Fibroblast of skin of left quadriceps (primary cell): ENCODE measurements around the gene CMTM5.
"Not testable (repeated sequence)": the region's sequence is repeated elsewhere in the genome, so short reads cannot be mapped to it uniquely, and the experiment has no call there.

ENCODE experiments used
- DNase-seq, 2 experiments: peaks; one replicate each; pipeline ENCODE4 v3.0.0-alpha.2; 2013; ENCODE audit warnings: low read depth in 2 of 2

Gene CMTM5

DNA sequence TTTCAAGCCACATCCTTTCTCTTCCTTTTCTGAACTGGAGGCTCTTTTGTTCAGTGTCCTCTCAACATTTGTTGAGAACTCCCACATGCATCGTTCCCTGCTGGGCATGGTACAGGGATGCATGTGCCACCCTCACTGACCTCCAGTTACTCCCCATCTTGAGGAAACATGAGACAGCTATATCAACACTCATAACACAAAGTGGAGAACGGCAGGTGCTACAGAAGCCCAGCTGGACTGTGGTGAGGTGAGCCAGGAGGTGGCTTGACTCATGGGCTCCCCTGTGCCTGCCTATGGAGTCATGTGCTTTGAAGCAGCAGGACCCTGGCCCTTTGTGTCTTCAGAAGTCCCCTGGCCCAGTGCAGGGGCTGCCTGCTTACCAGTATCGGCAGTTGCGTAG lies 21.5 kb downstream of the CMTM5 start:
- no peak for DNase-seq

DNA sequence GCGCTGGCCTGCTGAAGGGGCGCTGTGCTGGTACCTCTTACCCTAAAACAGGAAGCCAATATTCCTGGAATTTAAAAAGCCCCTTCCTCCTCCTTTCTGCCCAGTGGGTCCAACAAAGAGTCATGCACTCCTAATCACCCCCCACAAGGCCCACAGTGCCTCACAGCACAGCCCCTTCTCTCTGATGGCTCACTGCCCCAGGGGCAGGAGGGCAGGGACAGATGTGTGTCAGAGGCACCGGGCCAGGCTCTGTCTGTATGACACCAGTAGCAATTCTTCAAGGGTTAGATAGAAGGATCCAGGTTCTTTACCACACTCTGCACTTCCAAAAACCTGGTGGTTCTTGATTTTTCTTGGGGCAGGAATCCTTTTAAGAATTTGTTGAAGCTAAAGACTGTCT lies 22.3 kb downstream of the CMTM5 start:
- DNase-seq: no peak

DNA sequence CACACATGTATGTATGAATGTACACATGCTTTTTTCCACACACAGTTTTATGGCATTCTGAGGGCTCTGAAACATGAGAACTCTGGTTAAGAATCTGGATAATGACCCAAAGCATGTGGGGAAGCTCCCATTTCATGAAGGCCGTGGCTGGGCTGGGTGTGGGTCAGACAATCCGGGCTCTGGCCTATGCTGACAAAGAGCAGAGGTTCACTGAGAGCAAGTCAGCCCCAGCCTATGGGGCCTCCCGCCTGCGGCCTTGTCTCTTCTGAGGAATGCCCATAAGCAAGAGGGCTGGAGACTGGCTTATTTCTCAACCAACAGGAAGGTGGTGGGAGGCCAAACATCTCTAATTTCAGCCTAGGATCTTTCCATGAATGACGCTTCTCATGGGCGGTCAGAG lies 22.7 kb downstream of the CMTM5 start:
- no peak for DNase-seq

DNA sequence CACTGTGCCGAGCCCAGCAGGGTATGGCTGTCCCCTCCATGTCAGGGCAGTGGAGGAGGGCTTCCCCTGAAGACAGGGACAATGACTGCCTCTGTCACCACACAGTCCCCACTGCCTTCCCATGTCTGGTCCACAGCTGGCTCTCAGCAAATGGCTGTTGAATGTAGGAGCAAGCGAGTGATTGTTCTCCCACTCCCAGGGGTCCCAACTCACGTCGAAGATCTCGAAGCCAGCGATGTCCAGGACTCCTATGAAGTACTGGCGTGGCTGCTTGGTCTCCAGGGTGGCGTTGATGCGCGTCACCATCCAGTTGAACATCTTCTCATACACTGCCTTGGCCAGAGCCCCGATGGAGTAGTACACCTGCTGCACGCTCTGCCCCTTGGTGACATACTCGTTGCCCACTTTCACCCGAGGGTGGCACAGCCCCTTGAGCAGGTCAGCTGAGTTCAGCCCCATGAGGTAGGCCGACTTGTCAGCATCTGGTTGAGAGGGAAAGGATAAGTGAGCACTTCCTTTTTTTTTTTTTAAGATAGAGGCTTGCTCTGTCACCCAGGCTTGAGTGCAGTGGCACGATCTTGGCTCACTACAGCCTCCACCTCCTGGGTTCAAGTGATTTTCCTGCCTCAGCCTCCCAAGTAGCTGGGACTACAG lies 23.8 kb downstream of the CMTM5 start:
- not testable (repeated sequence) for DNase-seq

DNA sequence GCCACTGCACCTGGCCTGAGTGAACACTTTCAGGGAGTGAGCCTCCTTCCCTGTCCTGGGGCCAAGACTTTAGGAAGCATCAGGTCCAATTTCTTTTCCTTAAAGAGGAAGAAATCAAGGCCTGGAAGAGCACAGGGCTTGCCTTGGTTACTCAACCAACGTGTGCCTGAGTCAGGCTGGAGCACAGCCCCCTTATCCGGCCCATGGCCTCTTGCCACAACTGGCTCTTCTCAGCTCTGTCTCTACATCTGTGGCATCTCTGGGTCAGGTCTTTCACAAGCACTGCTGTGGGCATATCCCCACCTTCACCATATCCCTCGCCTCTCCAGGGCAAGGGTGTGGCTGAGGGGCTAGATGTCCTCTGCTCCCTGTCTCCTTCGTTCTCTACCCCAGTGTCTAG lies 24.4 kb downstream of the CMTM5 start:
- DNase-seq: no peak

DNA sequence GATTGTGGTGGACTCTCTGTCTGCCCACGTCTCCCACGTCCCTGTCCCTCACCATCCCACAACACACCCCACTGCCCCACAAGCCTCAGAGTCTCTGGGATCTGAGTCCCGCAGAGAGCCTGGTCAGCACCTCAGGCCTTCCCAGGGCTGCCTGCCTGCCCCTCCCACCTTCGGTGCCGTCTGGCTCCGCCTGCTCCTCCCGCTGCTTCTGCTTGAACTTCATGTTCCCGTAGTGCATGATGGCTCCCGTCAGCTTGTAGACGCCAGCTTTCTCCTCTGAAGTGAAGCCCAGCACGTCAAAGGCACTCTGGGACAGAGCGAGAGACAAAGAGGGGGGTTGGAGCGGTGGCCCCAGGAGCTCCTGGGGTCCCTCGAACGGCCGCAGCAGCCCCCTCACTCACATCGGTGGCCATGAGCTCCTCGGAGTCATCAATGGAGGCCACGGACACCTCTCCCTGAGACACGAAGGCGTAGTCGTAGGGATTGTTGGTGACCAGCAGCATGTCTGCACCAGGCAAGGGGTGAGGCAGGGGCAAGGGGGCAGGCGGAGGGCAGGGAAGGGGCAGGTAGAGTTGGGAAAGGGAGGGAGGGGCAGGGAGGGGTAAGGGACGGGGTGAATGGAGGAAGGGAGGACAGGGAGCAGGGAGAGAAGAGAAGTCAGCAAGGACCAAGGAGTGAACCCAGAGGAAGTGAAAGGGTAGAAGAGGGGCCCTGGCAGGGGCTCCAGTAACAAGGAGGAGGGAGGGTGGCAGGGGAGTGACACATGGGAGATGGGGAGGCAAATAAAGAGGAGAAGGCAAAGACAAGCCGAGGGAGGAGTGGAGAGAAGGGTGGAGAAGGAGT lies 25.7 kb downstream of the CMTM5 start:
- no peak for DNase-seq

DNA sequence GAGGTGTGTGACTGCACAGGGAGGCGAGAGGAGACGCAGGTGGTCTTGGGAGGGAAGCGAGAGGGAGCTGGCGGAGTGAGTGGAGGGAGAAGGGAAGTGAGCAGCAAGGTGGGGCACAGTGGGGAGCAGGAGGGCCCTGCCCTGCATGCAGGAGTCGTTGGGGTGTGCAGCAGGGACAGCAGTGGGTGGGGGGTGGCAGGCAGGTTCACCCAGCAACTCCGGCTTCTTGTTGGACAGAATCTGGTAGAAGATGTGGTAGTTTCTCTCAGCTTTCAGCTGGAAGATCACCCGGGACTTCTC lies 26.2 kb downstream of the CMTM5 start:
- no peak for DNase-seq

DNA sequence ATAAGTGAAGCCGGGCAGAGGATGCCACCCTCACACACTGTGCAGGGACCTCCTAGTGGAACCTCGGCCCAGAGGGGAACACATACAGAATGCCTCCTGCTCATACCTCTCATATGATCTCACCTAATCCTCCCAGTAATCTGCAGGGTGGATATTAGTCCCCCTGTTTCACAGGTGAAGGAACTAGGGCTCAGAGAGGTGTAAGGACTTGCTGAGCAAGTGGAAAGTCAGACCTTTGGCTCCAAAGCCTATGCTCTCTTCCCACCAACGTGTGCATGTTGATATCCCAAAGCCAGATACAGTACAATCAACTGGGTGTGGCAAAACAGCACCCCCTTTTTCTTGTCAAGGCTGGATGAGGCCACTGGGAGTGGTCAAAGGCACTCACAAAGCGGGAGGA lies 27.1 kb downstream of the CMTM5 start:
- DNase-seq: no peak

DNA sequence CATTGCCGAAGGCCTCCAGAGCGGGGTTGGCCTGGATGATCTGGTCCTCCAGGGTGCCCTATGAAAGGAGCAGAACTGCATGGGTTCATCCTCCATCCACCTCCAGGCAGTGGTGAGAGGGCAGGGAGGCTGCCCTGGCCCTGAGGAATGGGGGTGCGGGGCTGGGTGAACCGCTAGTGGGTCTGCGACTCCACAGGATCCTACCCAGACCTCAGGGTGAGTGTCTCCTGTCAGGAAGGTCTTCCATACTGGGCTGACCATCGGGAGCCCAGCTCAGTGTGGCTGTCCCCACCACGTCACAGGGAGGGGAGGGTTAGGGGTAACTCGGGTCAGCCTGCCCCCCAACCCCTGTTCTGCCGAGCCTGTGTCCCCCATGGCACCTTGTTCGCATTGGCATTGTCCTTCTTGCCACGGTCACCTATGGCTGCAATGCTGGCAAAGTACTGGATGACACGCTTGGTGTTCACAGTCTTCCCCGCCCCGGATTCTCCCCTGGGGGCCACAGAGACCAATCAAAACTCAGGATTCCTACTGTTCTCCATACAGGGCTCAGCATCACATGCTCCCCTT lies 27.6 kb downstream of the CMTM5 start:
- no peak for DNase-seq

DNA sequence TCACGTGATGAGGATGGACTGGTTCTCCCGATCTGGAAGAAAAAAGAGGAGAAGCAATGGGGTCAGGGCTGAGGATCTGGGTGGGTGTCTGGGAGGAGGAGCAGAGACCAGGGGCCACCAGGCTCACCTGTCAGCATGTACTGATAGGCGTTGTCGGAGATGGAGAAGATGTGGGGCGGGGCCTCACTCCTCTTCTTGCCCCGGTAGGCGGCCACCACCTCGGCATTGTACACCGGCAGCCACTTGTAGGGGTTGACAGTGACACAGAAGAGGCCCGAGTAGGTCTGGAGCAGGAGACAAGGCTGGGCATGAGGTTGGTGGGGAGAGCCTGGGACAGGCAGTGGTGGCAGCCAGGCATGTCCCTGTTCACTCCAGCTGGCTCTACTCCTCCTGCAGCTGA lies 28.2 kb downstream of the CMTM5 start:
- no peak for DNase-seq

DNA sequence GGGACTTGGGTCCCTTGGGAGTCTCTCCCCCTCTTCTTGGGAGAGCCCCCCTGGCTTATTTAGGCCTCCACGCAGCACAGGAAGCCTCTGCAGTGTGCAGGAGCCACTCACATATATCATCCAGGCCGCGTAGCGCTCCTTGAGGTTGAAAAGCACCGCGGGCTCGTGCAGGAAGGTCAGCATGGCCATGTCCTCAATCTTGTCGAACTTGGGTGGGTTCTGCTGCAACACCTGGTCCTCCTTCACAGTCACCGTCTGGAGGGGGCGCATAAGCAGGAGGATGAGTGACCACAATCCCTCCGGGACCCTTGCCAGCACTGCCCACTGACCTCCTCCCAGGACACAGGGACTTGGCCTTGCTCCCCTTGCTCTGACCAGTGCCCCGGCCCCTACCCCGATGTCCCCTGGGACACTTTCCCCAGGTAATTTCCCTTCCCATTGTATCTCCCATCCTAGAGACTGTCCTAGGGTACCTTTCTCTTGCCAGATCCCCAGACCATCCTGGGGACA lies 28.7 kb downstream of the CMTM5 start:
- no peak for DNase-seq

DNA sequence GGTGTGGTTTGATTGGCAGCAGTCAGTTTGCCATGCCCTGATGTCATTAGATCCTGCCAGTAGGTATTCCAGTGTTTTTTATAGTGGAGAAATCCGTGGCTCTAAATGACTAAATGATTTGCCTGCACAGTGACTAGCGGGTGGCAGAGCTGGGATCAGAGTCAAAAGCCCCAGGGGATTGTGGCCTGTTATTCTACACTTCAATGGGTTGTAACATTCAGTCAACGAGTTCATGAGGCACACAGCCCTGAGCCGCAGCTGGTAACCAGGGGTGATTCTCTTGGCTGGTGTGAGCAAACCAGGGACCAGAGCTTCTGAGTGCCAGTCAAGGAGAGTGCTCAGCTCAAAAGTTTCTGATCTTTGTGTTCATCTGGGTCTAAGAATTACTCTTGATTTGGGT lies 29.4 kb downstream of the CMTM5 start:
- DNase-seq: no peak

DNA sequence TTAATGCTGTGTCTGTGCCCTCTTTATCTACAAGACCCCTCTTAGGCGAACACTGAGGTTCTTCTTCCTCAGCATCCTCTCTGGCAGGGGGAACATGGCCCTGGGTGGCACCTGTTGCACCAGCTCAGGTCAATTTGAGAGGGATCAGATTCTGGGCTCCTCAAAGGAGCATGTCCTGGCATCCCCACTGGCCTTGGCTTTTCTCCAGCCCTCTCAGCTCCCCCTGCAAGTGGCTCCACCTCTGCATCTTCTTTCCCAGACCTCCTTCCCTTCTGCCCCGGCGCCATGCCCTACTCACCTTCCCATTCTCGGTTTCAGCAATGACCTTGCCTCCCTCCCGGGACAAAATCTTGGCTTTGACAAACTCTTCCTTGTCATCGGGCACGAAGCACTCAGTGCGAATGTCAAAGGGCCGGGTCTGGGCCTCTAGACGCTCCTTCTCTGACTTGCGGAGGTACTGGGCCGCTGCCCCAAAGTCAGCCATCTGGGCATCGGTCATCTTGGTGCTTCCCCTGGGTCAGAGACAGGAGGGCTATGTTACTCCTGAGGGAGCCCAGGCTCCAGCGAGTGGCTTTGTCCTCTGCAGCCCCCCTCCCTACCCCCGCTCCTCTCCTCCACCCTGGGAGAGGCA lies 30.0 kb downstream of the CMTM5 start:
- DNase-seq: no peak

DNA sequence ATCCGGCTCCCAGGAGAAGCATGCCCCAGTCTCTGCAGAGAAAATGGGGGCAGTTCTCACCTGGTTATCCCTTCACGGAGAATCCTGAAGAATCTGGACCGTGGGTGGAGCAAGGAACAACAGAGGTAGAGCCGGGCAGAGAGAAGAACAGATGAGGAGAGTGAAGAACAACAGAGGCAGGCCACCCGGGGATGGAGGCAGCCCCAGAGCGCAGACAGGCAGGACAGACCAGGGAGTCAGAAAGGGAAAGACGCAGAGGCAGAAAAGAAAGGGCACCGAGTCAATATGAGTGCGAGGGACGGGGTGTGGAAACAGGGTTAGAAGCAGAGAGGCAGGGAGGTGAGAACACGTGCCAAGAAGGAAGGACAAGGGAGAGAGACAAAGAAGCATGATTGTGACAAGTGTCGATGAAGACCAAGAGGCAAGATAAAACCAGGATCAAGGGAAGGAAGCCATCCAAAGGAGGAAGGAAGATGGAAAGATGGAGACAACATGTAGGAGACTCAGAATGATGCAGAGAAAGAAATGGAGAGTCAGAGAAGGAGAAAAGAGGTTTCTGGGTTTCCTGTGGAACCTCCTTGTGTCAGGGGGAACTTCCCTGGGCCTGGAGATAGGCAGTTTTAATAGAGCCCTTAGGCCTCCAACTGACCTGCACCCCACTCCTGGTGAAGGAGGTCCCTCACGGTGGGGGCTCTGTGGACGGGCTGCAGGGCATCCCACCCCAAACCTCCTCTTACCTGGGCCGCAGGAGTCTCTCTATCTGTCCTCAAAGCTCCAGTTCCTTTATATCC lies 30.9 kb downstream of the CMTM5 start, which contains the start of gene MYH6:
MYH6 (minus strand) TSS at position 758 of the 791 bp plus-strand sequence. CDS start 1,050 bp downstream, outside the sequence.
- DNase-seq: no peak

DNA sequence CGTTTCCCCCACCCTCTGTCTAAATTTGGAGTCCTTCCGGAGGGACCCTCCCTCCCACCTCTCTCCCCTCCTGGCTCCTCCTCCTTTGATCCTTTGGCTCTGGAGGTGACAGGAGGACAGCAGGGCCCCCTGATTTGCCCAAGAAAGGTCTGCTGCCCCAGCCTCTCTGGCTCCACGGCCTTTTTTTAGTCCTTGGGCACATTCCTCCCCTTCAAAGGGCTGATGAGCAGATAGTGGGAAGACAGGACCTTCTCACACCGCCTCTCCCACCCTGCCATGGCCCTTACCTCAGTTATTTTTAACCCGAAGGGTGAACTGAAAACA lies 31.4 kb downstream of the CMTM5 start:
- DNase-seq: no peak

DNA sequence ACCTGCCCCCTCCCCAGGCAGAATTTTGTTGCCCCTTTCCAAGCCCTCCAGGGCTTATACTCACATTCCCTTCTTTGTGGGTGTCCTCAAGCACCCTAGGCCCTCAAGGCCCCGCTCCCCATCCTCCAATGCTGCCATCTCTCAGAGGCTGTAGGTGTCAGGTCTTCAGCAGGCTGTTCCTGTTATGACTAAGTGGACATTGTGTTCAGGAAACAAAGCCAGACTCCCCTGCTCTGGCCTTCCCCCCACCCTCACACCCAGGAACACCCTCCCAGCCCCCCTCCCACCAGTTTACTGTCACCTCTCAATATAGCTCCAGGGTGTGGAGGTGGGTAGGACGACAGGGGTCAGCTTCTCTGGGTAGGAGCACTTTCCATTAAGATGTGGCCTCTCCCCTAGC lies 32.6 kb downstream of the CMTM5 start:
- DNase-seq: no peak

DNA sequence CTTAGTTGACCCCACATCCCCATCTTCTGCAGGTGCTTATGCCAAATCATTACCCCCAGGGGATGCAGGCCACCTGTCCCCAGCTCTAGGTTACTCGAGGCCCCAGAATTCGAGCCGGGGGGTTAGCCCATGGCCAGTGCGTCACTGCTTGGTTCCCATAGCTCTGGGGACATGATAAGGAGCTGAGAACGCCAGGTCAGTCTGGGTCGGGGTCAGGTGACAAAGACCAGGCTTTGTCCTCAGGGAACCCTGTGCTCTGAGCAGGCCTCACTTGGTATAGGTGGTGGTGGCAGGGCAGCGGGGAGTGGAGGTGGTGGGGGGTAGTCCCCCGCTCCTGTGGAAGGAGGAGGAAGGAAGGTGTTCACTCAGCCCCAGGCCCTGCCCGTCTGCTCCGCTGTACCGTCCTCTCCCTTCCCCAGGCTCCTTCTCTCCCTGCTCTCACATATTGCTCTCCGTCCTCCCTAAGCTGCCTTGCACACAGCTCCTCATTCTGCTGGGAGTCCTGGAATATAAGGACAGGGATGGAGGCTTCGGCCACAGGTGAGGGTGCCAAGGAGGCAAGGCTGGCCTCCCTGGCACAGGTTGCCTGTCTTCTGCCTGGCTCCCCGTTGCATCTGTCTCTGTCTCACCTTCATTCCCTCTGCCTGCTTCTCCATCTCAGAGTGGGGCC lies 33.3 kb downstream of the CMTM5 start:
- no peak for DNase-seq

DNA sequence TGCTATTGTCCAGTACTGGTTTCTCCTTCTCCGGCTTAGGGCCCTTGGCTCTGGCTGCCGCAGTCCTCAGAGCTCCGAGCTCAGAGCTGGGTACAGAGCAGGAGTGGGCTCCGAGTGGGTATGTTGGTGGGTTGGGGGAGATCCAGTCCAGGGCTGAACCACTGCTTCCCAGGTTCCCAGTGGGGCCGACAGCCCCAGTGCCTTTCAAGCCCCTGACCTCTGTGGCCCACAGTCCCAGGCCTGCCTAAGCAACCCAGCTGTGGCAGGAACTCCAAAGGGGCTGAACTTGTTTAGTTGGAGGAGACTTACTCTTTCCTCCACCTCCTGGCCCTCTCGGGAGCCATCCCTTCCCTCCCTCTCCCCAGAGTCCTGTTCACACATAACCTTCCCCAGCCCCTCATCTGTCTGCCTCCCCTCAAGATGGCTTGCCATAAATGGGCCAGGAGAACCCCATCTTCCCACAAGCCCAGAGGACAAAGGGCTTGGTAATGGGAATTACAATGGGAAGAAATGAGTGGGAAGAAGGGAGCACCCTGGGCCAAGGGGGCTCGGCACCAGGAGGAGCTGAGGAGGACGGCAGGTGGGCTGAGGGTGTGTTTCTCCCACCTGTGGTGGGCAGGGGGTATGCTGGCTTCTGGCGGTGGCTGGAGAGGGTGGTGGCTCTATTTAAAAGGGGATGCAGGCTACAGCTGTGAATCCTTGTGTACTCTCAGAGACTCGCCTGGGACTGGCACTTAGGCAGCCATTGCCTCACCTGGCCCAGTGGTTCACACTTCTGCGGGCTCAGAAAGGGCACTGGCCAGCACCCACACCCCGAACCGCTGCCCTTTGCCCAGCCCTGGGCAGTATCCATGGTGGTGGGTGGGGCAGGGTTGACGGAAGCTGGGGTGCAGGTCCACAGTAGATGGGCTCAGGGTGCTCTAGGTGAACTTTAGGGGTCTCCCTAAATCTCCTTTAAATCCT lies 35.0 kb downstream of the CMTM5 start:
- DNase-seq: no peak

DNA sequence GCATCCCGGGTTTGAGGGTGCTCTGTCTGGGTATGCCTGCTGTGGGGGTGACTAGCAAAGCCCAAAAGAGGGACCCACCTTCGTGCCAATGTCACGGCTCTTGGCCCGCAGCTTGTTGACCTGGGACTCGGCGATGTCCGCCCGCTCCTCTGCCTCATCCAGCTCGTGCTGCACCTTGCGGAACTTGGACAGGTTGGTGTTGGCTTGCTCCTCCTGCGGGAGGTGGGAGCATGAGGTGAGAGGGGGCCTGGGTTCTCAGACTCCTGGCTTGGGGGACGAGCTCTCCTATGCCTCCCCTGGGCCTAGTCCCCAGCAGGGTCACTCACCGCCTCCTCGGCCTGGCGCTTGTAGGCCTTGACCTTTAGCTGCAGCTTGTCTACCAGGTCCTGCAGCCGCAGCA lies 36.8 kb downstream of the CMTM5 start:
- DNase-seq: no peak

DNA sequence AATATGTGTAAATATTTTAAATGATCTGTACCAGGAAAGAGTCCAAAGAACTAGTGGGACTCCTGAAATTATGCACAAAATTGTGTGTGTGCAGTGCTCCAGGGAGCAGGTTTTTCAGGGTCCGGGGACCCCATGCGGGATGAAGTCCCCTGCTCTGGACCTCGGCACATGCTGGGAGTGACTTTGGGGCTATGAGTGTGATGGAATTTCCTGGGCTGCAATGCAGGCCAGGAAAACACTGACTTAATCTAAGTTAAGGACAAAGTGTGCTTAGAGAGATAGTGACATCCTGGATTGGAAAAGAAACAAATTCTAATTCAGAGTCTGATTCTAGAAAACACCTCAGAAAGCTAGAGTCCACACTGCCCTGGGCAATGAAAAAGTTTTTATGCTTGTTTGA lies 37.4 kb downstream of the CMTM5 start:
- no peak for DNase-seq
